ENCODE measurements around the gene PPP1R12A.

PPP1R12A gene

DNA sequence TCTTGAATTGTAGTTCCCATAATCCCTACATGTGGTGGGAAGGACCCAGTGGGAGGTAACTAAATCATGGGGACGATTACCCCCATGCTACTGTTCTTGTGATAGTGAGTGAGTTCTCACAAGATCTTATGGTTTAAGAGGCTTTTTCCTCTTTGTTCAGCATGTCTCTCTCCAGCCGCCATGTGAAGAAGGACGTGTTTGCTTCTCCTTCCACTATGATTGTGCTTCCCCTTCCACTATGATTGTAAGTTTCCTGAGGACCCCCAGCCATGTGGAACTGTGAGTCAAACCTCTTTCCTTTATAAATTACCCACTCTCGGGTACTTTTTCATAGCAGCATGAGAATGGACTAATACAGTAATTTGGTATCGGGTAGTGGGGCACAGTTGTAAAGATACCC is 97.3 kb downstream of the PPP1R12A start:
- H3K4me3 ChIP-seq (ENCODE audit: low read length), result no peak overlapping the region
- TF ChIP-seq, protein P1, sequence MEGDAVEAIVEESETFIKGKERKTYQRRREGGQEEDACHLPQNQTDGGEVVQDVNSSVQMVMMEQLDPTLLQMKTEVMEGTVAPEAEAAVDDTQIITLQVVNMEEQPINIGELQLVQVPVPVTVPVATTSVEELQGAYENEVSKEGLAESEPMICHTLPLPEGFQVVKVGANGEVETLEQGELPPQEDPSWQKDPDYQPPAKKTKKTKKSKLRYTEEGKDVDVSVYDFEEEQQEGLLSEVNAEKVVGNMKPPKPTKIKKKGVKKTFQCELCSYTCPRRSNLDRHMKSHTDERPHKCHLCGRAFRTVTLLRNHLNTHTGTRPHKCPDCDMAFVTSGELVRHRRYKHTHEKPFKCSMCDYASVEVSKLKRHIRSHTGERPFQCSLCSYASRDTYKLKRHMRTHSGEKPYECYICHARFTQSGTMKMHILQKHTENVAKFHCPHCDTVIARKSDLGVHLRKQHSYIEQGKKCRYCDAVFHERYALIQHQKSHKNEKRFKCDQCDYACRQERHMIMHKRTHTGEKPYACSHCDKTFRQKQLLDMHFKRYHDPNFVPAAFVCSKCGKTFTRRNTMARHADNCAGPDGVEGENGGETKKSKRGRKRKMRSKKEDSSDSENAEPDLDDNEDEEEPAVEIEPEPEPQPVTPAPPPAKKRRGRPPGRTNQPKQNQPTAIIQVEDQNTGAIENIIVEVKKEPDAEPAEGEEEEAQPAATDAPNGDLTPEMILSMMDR (conservative IDR thresholded peaks at IDR 0.05; ENCODE audit: low read depth, low read length), result no peak
- DNase-seq (ENCODE audit: low read depth), result no peak

DNA sequence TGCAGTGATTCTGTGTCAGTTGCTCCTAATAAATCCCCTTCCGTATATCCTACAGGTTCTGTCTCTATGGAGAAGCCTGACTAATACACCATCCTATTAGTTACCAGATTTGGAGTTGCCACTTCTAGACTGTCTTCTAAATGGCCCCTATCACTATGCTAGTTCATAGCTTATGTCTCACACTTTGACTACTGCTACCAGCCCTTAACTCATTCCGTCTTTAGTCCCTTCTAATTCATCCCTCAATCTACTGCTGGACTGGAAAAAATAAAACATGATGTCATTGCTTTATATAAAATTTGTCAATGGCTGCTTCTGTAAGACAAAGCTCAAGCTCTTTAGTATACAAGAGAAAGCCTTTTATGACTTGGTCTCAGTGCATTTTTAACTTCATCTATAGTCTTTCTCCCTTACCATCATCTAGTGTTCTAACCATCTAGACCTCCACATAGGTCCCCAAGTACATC is 99.5 kb downstream of the PPP1R12A start:
- TF ChIP-seq, protein P1 (conservative IDR thresholded peaks at IDR 0.05; ENCODE audit: low read depth, low read length), result no peak
- no peak overlapping the region for H3K4me3 ChIP-seq (ENCODE audit: low read length)
- DNase-seq (ENCODE audit: low read depth), result no peak

- no peak for DNase-seq (ENCODE audit: low read depth)
- H3K4me3 ChIP-seq (ENCODE audit: low read length), result no peak overlapping the region
- TF ChIP-seq, protein P1 (conservative IDR thresholded peaks at IDR 0.05; ENCODE audit: low read depth, low read length), result no peak
These were observed 100.1 kb downstream of the PPP1R12A start for GRCh38 chr12:79834712-79835376.

DNA sequence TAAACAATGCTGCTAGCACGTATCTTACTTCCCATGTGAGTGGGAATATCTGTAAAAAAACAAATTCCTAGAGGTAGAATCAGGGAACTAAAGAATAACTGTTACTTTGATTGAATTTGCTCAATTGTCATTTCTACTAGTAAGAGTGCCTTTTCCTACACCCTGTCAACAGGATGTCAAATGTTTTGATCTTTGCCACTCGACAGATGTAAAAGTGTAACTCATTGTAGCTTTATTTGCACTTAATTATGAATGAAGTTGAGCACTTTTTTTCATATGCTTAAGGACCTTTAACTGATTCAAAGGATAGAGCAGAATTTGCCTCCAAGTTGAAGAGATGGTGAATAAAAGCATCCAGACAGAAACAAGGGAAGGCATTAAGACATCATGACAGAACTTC is 104.5 kb downstream of the PPP1R12A start:
- no peak overlapping the region for H3K4me3 ChIP-seq (ENCODE audit: low read length)
- TF ChIP-seq, protein P1 (conservative IDR thresholded peaks at IDR 0.05; ENCODE audit: low read depth, low read length), result no peak

DNA sequence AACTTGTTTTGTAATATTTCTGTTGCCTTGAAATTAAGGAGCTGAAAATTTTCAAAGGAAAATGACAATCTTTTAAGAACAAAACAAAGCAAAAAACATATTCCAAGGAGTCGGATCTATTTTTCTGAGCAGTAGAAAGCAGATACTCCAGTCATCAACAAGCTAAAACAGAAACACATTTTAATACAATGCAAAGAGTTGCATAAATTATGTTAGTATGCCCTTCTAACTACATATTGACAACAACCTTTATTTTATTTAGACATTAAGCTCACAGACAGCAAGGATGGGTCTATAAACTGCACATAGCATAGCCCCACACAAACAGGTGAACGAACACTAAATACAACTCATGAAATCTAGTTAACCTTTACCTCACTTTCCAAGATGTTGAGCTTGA is 106.0 kb downstream of the PPP1R12A start:
- no peak for DNase-seq (ENCODE audit: low read depth)
- TF ChIP-seq, protein P1 (conservative IDR thresholded peaks at IDR 0.05; ENCODE audit: low read depth, low read length), result no peak
- H3K4me3 ChIP-seq (ENCODE audit: low read length), result no peak overlapping the region

More for the DNA sequence above, 104.5 kb downstream of the PPP1R12A start:
- no peak for DNase-seq (ENCODE audit: low read depth)

DNA sequence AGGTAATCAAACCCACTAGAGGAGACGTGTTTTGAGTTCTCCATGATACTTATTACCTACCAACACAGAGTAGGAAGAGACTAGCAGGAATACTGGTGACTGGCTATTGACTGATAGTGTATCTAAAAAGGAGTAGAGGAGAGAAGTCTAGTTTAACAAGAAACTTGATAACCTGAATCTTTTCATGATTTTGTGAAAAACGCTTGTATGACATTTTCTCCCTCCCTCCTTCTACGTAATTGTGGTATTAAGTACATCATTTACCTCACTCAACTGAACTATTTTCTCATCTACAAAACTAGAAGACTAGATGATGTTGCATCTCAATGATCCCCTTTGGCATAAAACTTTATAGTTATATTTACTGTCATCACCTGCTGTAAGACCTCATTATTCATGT is 107.4 kb downstream of the PPP1R12A start:
- H3K4me3 ChIP-seq (ENCODE audit: low read length), result no peak overlapping the region
- TF ChIP-seq, protein P1 (conservative IDR thresholded peaks at IDR 0.05; ENCODE audit: low read depth, low read length), result no peak
- DNase-seq (ENCODE audit: low read depth), result no peak
